Measurements from ENCODE around the gene DHX32.

DHX32 gene

DNA sequence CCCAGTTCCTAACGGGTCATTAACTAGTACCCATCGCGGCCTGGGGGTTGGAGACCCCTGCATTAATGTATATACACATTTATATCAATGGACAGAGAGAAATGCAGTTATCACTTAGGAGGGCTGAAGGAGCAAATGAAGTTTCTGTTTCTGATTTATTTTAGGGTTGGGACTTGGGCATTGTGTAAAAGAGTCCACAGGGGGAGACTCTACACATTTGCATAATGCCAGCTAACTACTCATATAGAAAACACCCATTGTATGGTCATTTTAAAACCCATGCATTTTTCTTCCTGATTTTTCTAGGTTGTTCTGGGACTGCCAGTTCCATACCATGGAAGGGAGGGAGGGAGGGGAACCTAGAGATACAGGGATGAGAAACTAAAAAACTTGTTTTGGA, 34.2 kb downstream of the DHX32 start:
- no peak for DNase-seq

DNA sequence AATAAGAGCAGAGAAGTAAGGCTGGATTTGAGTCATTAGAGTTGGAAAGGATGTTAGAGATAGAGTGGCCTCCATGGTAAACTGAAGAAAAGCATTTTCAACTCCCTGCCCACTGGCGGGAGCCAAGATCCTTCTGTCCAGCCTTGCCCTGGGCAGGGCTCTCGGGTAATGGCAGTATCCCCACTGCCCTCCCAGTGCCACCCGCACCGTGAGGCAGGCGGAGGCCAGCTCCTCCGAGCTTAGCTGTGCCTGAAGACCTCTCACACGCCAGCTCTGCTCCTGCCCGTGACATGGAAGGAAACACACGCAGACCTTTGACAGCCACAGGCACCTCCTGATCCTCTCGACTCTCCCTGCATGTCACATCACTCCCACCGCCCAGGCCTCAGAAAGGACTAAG, 35.5 kb downstream of the DHX32 start:
- DNase-seq: no peak

DNA sequence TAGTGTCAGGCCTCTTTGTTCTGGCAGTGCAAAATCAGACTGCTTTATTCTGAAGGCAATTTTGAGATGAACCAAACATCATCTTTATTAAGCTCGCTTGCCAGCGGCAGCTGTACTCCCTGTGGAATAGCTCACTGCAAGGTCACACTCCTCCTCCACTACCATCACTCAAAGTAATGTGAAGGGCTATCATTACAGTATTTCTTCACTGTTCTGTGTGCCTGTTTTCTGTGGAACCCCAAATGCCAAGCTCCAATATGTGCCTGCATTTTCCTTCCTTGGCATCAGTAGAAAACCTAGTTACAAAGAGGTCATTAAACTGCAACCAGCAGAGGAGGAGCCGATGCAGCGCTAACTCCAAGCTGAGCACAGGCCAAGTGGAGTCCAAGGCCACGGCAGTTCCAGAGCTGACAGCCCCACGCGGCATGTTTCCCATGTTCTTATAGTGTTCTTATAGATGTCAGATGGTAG, 36.3 kb downstream of the DHX32 start:
- no peak for DNase-seq

DNA sequence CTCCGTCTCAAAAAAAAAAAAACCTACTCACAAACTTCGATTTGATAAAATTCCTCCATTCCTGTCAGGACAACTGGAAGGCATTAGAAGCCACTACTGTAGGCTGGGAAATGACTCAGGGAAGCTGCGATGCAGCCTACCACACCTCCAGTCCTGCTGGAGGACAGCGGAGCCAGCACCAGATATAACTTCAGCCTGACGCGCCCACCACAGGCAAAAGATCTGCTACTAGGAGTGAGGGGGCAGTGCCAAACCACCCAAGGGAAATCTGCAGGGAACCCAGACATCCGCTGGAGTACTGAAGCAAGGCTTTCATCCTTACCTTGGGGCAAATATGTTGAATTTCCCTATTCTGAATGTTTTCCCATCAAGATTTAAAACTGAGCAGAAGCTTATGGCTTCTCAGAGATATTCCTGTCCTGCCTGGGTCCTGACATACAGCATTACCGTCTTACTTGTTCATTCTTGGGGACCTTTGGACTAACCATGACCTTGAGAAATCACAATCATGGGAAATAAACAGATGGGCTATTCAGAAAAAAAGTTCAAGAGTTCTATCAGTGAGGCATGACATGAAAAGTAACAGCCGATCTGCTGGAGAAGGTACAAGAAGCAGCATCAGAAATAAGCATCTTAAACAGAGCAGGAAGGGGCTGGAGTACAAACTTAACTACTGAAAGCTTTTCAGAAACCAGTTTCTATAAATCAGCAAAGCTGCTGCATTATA, 37.3 kb downstream of the DHX32 start:
- no peak for DNase-seq

DNA sequence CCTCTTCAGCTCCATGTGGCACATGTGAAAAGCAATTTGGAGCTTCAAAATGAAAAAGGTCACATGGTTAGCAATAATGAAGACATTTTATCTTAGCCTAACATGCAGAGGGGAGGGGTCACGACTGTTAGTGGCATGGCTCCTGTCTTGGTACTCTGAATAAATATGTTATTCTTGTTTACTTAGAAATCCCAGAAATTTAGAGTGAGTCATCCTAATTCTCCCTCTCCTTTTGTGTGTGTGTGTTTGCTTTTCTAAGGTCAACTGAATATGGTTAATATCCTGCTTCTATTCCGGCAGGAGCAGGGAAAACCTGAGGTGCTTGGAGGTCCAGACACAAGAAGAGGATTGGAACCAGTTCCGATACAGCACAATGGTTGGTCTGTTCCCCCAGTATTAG, 40.1 kb downstream of the DHX32 start:
- no peak for DNase-seq

DNA sequence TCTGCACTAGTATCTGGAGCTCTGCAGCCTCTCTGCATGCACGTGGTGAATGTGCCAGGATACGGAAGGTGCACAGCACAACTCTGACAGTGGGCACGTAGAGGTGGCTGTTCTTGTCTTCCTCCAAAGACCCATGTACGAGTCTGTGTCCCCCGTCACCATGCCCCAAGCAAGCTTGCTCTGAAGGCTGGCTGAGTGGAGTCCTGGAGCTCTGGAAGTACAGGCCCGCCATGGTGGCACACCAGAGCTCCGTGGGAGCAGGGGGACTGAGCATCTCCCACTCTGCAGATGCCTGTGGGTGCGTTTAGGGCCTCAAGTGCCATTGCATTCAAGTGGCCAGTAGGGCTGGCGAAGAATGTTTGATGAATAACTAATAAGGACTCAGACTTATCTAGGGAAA, 40.7 kb downstream of the DHX32 start:
- no peak for DNase-seq

DNA sequence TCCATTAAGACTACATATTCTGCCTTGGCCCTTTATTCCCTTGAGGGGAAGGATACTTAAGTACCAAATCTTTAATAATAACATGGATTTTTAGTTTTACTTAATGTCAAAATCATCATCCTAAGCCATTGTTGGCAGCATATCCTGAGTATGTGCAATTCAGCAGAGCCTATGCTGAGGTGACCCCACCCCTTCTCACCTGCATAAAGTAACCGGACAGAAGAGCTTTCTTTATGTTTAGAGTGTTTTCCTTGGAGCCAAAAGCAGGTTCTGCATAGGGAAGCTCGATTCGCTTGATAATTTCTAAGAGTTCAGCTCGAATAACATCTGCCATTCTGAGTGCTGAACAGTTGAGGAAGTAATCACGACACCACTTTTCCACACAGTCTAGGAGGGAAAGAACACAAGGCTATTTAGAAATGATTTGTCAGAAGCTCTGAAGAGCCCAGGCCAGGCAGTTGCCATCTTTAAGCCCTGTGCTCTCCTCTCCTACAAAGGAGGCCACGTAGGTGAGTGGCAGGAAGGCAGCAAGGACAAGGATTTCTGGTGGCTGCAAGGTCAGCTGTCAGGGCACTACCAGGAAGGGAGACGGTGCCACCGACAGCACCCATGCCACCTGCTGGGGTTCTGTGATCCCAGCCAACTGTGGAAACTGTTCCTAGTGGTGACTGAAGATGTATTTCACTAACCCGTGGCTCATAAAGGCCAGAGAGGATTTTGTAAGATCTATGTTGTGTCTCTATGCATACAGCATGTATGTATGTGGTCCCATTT, 42.1 kb downstream of the DHX32 start:
- no peak for DNase-seq

DNA sequence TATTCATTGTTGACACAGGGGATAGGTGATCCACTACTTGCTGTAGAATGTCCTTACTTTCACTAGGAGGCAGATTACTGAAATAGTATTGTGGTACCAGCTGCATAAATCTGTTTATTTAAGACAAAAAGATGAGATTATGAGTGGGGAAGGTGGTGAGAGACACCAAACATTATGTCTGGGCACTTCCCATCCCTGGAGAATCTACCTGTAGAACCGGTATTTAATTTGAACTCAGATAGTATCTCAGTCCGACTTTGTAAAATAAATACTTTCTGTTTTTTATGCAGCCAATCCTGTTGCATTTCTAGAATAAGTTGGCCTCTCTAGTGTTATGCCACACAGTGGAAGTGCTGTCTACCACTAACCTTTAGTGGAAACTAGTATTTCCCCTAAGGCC, 44.3 kb downstream of the DHX32 start:
- no peak for DNase-seq

DNA sequence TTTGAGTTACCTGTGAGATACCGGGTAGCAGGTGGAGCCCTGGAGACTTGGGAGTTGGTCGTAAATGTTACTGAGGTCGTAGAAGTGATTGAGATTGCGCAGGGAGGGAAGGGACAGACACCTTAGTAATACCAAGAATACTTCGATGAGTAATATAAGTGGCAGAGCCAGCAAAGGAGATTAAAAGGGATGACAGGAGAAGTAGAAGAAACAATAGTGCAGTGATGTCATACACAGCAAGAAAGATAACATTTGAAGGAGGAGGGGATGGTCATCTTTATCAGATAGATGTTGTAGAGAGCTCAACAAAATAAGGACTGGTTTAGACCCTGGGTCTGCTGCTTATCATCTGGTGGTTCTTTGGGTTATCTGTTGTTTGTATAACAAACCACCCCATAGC, 52.8 kb downstream of the DHX32 start:
- no peak for DNase-seq

DNA sequence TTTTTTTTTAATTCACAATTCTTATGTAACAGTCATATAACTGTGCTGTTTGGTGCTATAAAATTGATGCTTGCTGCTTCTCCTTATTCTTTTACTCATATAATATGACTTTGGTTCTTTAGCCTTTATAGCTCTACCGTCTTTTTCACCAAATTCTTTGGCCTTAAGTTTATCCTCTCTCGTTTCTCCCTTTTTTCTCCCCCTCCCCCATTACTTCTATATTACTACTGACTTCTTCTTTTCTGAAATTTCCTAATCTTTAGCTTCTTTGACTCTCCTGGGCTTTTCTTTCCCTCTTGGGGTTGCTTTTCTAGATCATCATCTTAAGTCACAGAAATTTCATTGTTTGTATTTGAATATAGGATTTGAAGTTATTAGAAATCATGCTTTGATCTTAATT, 54.0 kb downstream of the DHX32 start:
- DNase-seq: peak in 1 of 2 experiments; percentile 15

DNA sequence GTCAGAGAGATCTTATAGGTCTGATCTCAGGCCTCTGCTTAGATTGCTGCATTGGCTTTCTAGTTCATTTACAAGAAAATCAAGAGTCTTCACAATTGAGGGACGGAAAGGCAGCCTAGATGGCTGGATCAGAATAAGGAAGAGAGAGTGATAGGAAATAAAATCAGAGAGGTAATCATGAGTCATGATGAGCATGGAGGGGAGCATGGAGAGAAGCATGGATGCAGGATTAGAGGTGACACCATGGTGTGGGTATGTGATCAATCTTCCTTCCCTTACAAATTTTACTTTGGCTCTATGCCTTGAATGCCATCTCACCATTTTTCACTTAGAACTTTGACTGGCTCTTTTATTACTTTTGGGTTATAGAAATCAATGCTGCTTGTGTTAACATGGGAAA, 56.4 kb downstream of the DHX32 start:
- DNase-seq: no peak

DNA sequence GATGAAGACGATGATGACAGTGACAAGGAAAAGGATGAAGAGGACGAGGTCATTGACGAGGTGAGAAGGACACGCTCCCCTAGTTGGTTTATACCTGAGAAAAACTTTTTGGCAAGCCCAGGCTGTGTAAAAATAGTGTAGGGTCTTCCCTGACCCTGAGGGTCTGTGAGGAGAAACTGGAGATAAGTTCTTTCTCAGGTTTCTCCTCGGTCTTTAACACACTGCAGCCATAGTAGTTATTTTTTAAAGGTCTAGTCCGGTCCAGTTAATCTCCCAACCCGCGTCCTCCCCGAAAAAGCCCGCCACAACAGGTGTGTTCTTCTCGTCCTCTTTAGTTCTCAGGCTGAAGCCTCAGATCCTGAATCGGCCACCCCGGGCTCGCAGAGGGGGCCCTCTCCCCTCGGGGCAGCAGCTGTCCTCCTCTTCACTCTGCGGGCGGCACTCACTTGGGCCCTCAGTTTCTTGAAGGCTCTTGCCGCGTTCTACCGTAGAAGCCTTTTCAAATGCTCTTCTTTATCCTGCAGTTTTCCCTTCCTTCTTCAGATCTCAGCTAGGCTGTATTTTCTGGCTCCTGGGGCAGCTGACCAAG, 57.3 kb downstream of the DHX32 start:
- peak in 1 of 2 experiments; percentile 26 for DNase-seq

DNA sequence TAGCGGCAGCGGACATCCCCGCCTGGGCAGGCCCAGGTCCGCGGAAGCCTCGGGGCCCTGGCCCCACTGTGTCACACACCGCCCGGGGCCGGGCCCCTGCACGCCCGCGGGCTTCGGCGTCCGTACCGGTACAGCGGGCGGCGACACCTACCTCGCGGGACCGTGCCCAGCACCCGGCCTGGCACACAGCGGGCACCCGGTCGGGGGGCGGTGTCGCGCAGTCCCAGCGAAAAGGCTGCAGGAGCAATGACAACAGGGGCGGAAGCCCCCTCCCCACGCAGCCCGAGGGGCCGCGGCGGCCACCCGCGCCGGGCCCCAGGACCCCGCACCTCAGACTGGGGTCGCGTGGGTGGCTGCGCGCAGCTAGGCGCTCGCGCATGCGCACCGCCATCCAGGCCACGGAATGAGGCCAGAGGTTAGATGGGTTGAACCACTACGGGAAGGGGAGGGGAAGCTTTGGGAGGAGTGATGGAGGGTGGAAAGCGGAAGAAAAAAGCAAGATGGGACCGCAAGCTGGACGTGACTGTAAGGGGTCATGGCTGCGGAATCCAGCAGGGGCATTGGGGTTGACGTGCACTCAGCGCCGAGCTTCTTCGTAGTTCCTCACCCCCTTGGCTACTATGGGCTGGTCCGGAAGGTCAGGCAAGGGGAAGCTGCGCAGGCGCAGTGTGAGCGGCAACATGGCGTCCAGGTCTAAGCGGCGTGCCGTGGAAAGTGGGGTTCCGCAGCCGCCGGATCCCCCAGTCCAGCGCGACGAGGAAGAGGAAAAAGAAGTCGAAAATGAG, 58.0 kb downstream of the DHX32 start, which contains the start of the genes BCCIP and UROS:
TSS of gene BCCIP (plus strand) at position 669 of the 785 bp plus-strand sequence. CDS start at position 681, 12 bp downstream.
TSS of gene UROS (minus strand) at position 381 of the 785 bp plus-strand sequence. CDS start 6,759 bp downstream, outside the sequence.
- peak; percentile 95 to 97 for DNase-seq

DNA sequence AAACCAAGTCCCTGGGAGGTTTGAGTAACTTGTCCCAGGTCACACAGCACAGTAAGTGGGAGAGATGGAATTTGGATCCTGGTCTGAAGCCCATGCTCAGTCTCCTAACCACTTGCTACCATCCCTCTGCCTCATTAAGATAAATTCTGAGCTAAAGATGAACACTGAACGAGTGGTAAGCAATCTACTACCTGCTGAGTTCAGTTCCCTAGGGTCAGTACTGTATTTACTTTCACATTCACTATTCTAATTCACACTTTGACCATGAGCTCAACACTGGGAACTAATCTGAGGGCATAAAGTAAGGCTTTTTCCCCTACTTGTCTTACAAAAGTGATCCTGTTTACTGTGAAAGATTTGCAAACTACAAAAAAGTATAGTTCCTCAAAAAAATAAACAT, 60.4 kb downstream of the DHX32 start:
- no peak for DNase-seq

DNA sequence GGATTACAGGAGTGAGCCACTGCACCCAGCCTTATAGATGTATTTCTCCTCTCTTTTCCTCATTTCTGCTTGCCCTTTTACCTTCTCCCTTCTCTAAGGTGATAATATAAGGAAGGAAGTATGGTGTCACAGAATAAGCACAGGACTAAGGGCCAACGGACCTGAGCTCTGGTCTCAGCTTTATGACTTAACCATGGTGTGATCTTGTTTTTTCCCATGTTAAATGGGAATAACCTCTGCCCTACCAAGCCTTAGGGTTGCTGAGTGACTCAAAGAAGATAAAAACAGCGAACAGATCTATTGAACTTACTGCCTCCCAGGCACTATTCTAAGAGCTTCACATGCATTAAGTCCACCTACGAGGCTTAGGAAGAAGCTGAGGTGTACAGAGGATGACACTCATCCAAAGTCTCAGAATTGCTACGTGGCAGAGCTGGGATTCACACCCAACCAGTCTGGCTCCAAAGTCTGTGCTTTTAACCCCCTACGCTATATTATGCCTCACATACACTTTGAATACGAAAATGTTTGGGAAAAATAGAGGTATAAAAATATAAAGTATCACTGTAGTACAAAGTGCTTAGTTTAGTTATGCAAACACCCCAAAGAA, 63.6 kb downstream of the DHX32 start:
- no peak for DNase-seq

DNA sequence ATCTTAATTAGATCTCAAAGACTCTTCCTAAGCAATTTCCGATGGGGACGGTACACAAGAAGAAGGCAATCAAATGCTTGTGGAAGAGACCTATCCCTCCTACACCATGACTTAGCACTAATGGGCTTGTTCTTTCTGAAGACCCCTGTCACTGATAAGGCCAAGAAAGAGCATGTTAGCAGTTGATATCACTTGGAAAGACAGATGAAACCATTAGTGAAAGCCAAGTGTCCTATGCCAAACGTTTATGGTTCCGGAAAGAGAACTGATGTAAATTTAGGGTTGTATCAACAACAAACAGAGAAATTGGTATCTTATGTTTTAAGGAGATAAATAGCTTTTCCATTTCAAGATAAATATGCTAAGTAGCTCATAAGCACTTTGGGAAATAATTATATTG, 64.5 kb downstream of the DHX32 start:
- no peak for DNase-seq

DNA sequence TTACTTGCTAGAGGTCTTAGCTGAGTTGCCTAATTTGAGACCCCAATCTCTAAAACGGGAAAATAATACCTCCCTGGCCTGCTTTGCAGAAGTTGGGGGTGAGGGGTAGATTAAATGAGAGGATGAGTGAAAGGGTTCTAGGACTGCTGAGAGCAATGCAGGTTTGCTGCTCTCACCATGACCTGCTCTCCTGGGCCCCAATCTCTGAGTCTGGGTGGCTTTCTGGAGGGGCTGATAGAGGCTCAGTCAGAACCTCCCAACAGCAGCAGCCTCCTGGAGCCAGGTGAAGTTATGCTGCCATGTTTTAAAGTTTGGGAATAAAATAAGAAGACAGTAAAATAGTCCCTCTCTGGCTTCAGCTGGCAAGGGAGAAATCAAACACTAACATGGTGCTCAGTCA, 65.3 kb downstream of the DHX32 start:
- DNase-seq: no peak

DNA sequence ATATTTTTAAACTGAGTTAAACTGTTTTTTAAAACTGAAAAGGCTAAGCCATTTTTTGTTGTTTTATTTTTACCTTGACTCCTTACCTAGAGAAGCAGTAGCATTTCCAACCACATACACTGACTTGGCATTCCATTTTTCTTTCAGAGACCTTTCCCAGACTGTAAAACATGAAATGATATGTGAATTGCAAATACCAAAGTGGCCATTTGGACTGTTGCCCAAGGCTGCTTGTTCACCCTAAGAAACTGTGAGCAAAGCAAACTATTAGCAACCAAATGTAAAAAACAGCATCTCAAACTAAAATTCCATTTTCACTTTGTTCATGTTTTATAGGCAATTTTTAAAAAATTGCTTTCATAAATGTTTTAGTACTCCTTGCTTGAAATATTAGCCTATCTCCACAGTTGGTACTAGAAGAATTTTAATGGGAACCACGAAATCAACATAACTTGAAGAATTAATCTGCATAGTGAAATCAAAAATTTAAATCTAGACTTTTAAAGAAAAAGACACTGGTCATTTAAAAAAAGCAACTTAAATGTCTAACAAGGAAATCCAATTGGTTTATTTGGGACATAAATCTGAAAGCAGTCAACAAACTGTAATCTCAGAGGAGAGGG, 68.9 kb downstream of the DHX32 start:
- no peak for DNase-seq

DNA sequence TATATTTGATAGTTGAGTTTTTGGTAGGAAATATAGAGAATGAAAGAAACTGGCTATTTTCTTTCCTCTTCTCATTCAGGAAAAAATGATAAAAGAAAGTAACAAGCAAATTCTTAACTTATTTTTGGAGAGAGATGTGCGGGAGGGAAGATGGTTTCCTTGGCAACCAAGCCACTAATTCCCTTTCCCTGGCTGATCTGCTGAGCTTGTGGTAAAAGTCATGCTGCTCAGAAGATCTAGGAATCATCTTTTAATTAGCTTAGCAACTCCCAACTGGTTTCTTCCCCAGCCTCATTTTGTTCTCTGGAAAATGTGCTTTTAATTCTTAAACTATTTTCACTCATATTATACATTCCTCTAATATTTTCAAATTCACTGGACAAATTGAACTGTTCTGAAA, 69.8 kb downstream of the DHX32 start:
- no peak for DNase-seq

DNA sequence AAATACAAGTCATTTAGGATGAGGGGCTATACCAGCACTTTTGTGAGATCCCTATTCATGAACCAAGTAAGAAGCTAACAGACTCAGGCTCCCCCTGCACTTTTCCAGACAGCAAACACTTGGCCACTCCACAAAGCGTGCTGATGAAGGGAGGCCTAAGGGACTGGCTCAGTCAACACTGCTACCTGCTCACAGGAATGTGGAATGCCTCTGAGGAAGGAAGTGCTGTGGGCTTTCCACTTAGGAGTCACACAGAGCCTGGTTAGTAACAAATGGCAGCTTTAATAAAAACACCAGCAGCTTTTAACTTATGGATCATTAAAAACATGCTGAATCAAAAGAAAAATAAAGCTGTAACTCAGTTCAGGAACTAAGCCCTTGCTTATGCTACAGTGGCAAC, 73.0 kb downstream of the DHX32 start:
- no peak for DNase-seq

DNA sequence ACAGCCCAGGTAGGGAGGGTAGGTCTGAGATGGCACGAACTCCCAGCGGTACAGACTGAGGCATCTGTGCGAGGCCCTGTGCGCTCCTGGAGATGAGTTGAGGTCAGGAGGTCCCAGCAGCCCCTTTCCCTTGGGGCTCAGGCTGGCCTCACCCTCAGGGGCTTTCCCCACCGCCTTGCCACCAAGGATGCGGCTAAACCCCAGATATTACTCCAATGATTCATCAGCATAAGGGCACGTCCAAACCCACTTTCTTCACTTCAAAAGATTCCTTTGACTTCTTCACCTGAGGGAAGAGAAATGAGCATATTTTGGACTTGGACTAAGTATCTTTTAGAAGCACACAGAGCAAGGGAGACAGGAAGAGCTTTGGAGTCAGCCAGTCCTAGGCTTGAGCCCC, 78.4 kb downstream of the DHX32 start:
- DNase-seq: no peak

DNA sequence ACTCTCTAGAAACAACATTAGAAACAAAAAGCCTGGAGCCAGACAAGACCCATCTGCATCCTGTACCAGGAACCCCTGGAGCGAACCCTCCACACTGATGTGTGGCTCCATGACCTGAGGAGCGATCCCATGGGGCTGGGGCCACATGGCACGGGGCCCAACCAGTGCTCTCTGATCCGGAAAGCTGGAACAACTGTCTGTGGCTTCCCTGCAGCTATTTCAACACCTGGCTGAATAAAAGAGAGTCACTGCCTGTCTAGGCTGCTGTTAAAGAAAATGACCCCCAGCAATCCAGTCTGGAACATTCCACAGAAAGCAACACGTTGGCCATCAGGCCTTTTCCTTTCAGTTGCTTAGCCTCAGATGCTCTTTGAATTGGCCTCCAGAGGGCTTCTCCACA, 79.0 kb downstream of the DHX32 start:
- DNase-seq: no peak

Measured in Kasumi-1 (cell line).